ENCODE data around the gene PRAMEF5. TPM values are rescaled to one million over a fixed set of nuclear protein-coding genes. Genes with fewer than 3 reads are reported as not detected.

The PRAMEF5 gene
- not detected in 2 replicates for total RNA-seq

DNA sequence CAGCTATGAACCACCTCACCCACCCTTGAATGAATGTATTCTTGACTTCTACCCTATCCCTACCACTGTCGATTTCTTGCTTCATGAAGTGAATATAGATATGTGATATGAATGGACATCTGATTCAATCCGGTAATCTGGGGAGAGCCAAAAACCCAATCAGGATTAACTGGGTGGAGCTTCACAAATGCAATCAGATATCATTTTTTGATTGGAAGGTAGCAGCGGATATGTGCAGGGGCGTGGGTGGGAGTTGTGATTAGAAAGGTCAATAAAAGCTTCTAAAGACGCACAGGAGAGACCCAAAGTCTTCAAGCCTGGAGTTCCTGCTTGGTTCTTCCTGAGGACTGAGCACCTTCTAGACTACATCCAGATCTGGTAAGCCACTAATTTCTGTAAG lies at the start of gene PRAMEF5:
Gene PRAMEF5 (plus strand): TSS at position 301 of the 400 bp plus-strand sequence. CDS start 5,071 bp downstream, outside the sequence.

DNA sequence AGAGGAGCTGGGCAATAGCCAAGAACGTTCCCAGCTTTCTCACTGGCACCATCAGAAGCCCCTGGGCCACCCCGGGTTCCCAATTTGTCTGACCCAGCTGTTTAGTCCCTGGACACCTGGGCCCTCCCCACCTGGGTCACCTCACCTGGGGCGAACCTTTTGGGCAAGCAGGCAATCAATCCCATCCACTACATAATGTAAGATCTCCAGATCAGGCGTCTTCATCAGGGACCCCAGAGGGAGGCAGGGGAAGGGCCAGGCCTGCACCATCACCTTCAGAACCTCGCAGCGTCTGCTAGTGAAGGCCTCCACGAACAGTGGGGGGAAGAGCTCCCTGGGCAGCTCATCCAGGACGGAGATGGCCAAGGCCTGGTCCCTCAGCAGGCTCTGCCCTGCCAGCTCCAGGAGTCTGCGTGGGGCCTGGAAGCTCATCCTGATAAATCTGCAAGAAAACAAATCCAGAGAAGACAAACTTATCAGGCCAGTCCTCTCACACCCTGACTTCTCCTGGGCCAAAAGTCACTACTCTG lies 28.3 kb upstream of the PRAMEF5 start, which contains the start of gene PRAMEF18:
Gene PRAMEF18 (minus strand): TSS at position 480 of the 530 bp plus-strand sequence. CDS start 48 bp downstream, at position 432.

DNA sequence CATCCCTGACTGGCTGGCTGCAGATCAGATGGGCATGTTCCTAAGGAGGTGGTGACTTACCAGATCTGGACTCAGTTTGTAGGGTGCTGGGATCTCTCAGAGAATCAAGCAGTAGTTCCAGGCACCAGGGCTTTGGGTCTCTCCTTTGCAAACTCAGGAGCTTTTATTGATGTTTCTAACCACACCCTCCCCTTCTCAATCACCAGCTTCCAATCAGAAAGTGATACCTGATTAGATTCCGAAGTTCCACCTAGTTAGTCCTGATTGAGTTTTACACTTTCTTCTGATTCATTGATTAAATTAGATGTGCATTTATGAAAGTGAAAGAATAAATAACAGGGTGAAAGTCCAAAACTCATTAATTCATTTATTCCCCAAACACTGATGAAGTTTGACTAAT lies 31.0 kb downstream of the PRAMEF5 start, which contains the start of gene PRAMEF8:
Gene PRAMEF8 (minus strand): TSS at position 101 of the 400 bp plus-strand sequence. CDS start 1,046 bp downstream, outside the sequence.

DNA sequence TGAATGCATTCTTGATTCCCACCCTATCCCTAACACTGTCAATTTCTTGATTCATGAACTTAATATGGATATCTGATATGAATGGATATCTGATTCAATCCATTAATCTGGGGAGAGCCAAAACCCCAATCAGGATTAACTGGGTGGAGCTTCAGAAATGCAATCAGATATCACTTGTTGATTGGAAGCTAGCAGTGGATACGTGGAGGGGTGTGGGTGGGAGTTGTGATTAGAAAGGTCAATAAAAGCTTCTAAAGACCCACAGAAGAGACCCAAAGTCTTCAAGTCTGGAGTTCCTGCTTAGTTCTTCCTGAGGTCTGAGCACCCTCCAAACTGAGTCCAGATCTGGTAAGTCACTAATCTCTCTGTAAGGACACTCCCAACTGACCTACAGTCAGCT lies 49.2 kb downstream of the PRAMEF5 start, which contains the start of gene PRAMEF33:
Gene PRAMEF33 (plus strand): TSS at position 301 of the 400 bp plus-strand sequence. CDS start 2,416 bp downstream, outside the sequence.

Other genes starting within 250 kb of the PRAMEF5 start
- gene PRAMEF27, start 197.6 kb upstream of the PRAMEF5 start, total RNA-seq: not detected in 2 replicates
- gene HNRNPCL3, start 193.4 kb upstream of the PRAMEF5 start, total RNA-seq: not detected in 2 replicates
- gene PRAMEF25, start 183.4 kb upstream of the PRAMEF5 start, total RNA-seq: not detected in 2 replicates
- not detected in 2 replicates for gene HNRNPCL2, start 137.3 kb upstream of the PRAMEF5 start, total RNA-seq
- gene PRAMEF26, start 98.2 kb upstream of the PRAMEF5 start, total RNA-seq: not detected in 2 replicates
- gene HNRNPCL4, start 88.6 kb upstream of the PRAMEF5 start, total RNA-seq: not detected in 2 replicates
- not detected in 2 replicates for gene PRAMEF9, start 82.3 kb upstream of the PRAMEF5 start, total RNA-seq
- gene PRAMEF13, start 52.8 kb upstream of the PRAMEF5 start, total RNA-seq: not detected in 2 replicates
- not detected in 2 replicates for gene PRAMEF18, start 28.0 kb upstream of the PRAMEF5 start, total RNA-seq
- not detected in 2 replicates for gene PRAMEF8, start 30.9 kb downstream of the PRAMEF5 start, total RNA-seq
- gene PRAMEF33, start 49.3 kb downstream of the PRAMEF5 start, total RNA-seq: not detected in 2 replicates
- gene PRAMEF15, start 61.4 kb downstream of the PRAMEF5 start, total RNA-seq: not detected in 2 replicates
- gene PRAMEF14, start 92.9 kb downstream of the PRAMEF5 start, total RNA-seq: not detected in 2 replicates
- gene PRAMEF19, start 117.7 kb downstream of the PRAMEF5 start, total RNA-seq: not detected in 2 replicates
- not detected in 2 replicates for gene PRAMEF17, start 135.4 kb downstream of the PRAMEF5 start, total RNA-seq
- gene PRAMEF20, start 156.3 kb downstream of the PRAMEF5 start, total RNA-seq: not detected in 2 replicates